Hematopoietic multipotent progenitor cell (in vitro differentiated cells): Measurements from ENCODE around the gene NLRC4. TPM values are rescaled to one million over a fixed set of nuclear protein-coding genes. Genes with fewer than 3 reads are reported as not detected.

Experiments
- small RNA-seq: library from RNA; depleted of rRNA; stranded (forward); fragments of <200 nt; gene quantifications from one replicate; pipeline ENCODE3, GENCODE V24; 2012
- total RNA-seq: library from RNA; depleted of rRNA; stranded (reverse); fragments of >200 nt; gene quantifications from one replicate; pipeline ENCODE4 v1.2.3, GENCODE V29; 2012

Gene NLRC4
- total RNA-seq, 1 donor, result 0.27 TPM

Small RNAs within 50 kb of the gene (small RNA-seq; reads per million reads assigned to genes)
- not detected for gene RNU6-647P

Other genes with a start within 250 kb of the NLRC4 start
- gene DPY30, start 225.1 kb downstream of the NLRC4 start, total RNA-seq, result 24.0 TPM
- gene SPAST, start 201.3 kb downstream of the NLRC4 start, total RNA-seq, result 14.5 TPM
- gene SLC30A6, start 99.0 kb downstream of the NLRC4 start, total RNA-seq, result 11.8 TPM
- 7.8 TPM for gene YIPF4, start 13.0 kb upstream of the NLRC4 start, total RNA-seq
- 229 TPM for gene BIRC6, start 92.1 kb upstream of the NLRC4 start, total RNA-seq